Lower leg skin (tissue), 3 donors: Measurements from ENCODE around the gene MACF1.

Source experiments
- POLR2A ChIP-seq, 2 donors: fragments of 450-650 bp; IDR thresholded peaks; one replicate each; pipeline ENCODE4 v1.6.1; 2016 to 2017; ENCODE audit warnings: antibody characterized with exemption in 2 of 2, mild to moderate bottlenecking in 1 of 2, moderate library complexity in 1 of 2
- TF ChIP-seq, protein P1 (sequence below), 3 donors: fragments of 450-650 bp; IDR thresholded peaks; one replicate each; pipeline ENCODE4 v1.5.1; 2016; ENCODE audit warnings: antibody characterized with exemption in 3 of 3, mild to moderate bottlenecking in 3 of 3, moderate library complexity in 2 of 3

DNA sequence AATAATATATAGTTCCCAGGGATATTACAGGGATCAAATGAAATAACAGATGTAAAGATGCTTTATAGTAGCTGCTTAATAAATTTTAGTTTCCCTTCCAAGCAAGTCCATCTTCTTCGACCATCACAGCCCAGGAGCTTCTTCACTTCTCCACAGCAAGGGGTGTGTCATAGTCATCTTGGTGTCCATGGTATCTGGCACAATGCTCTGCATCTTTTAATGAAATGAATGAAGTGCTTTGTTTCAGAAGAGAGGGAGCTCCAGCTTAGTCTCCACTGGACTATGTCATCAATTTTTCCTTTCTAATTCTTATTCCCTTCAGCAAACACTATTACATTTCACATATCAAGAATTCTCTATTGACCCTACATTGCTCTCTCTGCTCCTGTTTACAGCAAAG is 4.9 kb upstream of the MACF1 start:
- no peak for TF ChIP-seq POLR2A (IDR thresholded peaks at IDR 0.05)
- TF ChIP-seq, protein P1, sequence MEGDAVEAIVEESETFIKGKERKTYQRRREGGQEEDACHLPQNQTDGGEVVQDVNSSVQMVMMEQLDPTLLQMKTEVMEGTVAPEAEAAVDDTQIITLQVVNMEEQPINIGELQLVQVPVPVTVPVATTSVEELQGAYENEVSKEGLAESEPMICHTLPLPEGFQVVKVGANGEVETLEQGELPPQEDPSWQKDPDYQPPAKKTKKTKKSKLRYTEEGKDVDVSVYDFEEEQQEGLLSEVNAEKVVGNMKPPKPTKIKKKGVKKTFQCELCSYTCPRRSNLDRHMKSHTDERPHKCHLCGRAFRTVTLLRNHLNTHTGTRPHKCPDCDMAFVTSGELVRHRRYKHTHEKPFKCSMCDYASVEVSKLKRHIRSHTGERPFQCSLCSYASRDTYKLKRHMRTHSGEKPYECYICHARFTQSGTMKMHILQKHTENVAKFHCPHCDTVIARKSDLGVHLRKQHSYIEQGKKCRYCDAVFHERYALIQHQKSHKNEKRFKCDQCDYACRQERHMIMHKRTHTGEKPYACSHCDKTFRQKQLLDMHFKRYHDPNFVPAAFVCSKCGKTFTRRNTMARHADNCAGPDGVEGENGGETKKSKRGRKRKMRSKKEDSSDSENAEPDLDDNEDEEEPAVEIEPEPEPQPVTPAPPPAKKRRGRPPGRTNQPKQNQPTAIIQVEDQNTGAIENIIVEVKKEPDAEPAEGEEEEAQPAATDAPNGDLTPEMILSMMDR (IDR thresholded peaks at IDR 0.05), result no peak
